Small intestine (tissue), 7 donors: ENCODE results near the gene EGR4. TPM values are rescaled to one million over a fixed set of nuclear protein-coding genes. Genes with fewer than 3 reads are reported as not detected.

Source experiments
- DNase-seq, 2 donors: peaks; one replicate each; pipeline versions ENCODE4 v3.0.0 to v3.0.0-alpha.2; 2013
- FAIRE-seq: peaks from 2 replicates; lab custom pipeline; 2012; peaks lifted over from hg19 to GRCh38; lab: Jason Lieb, UNC
- H3K27ac ChIP-seq, 3 donors: one replicate each; pipeline ENCODE4 v1.5.1; 2013; ENCODE audit warnings: low read length in 2 of 3, mild to moderate bottlenecking in 2 of 3, control low read depth in 1 of 3, inconsistent platforms in 1 of 3, low read depth in 1 of 3, moderate library complexity in 1 of 3
- H3K27me3 ChIP-seq, 3 donors: one replicate each; pipeline ENCODE4 v1.6.1; 2013; ENCODE audit warnings: low read length in 3 of 3, inconsistent platforms in 1 of 3; ENCODE audit not compliant: control insufficient read depth in 3 of 3, insufficient read depth in 3 of 3
- H3K36me3 ChIP-seq, 3 donors: one replicate each; pipeline ENCODE4 v1.6.1; 2013; ENCODE audit warnings: low read length in 3 of 3, inconsistent platforms in 1 of 3, low read depth in 1 of 3, mild to moderate bottlenecking in 1 of 3, moderate library complexity in 1 of 3; ENCODE audit not compliant: control insufficient read depth in 3 of 3, insufficient read depth in 2 of 3
- H3K4me1 ChIP-seq, 3 donors: one replicate each; pipeline ENCODE4 v1.6.1; 2013; ENCODE audit warnings: low read length in 2 of 3, inconsistent platforms in 1 of 3, low read depth in 1 of 3, mild to moderate bottlenecking in 1 of 3, moderate library complexity in 1 of 3; ENCODE audit not compliant: control insufficient read depth in 3 of 3, insufficient read depth in 2 of 3
- H3K4me3 ChIP-seq, 3 donors: one replicate each; pipeline ENCODE4 v1.5.1; 2013; ENCODE audit warnings: low read length in 3 of 3, control low read depth in 1 of 3, inconsistent platforms in 1 of 3, low read depth in 1 of 3, mild to moderate bottlenecking in 1 of 3, moderate library complexity in 1 of 3
- H3K9me3 ChIP-seq, 2 donors: one replicate each; pipeline ENCODE4 v1.6.1; 2013; ENCODE audit warnings: low read depth in 1 of 2, low read length in 1 of 2; ENCODE audit not compliant: control insufficient read depth in 2 of 2, insufficient read depth in 1 of 2
- WGBS, 3 donors: extraction: QIAGEN DNeasy Blood & Tissue Kit; methylation state at CpG; one replicate each; pipeline ENCODE4 v1.1.7; 2013; 5-methylcytosine and 5-hydroxymethylcytosine counted together
- polyA plus RNA-seq, 4 donors: library from polyadenylated mRNA; stranded (reverse) in 3 of 4; unstranded in 1 of 4; fragments of 200-250 nt in 3 of 4; fragments of 120-200 nt in 1 of 4; gene quantifications; one replicate each; pipeline versions ENCODE4 v1.2.1 to v1.2.3, GENCODE V29; 2013
- donor health status: healthy with polysubstance abuse.
- donor health status: control.
- donor health status: control.
- donor health status: Bipolar disorder and iron deficiency.
- donor health status: healthy.

EGR4 gene
- polyA plus RNA-seq, 4 donors = 0.01 to 0.04 TPM; not detected in 2

DNA sequence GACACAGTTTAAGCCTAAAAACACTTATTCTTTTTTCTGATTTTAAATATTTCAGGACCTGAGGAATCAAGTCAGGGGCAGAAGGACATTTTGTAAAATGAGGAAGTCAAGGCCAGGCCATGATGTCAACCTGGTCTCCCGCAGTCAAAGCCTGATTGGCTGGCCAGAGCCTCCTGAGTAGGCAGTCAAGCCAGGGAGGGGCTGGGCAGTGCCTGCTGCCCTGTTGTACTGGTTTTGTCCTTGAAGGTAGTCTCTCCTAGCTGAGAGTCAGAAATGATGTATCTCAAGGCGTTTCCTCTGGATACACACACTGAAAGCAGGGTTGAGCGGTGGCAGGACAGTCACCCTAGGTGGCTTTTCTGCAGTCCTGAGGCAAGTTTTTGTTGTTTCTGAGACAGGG is 39.4 kb downstream of the EGR4 start:
- Histone ChIP-seq H3K36me3 (peaks cover 11 to 66% (median 18%) of the 10 kb centered on the region in 3 donors), H3K27ac (no peak overlapping the region)

DNA sequence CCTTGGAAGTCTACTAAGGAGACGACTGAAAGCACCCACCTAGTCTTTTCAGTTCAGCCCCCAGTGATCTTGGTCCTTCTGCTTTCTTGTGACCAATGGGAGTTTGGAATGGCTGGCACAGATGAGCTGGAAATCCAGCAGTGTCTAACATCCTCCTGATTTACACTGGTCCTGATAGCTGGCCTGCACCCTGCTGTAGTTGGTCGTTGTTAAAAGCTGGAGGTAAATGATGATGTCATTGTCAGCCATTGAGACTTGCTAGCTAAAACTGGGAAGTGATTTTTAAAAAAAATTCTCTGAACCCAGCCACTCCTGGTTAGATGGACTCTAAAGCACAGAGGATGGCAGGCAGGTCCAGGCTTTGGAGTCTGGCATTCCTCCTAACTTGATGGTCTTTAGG is 39.9 kb downstream of the EGR4 start:
- Histone ChIP-seq H3K9me3 (no peaks in the 10 kb centered on the region), H3K4me3 (no peak overlapping the region), H3K4me1 (no peaks in the 10 kb centered on the region), H3K27me3 (no peaks in the 10 kb centered on the region), H3K27ac (no peak overlapping the region), H3K36me3 (peaks cover 15 to 69% (median 21%) of the 10 kb centered on the region in 3 donors)
- DNase-seq (no peak), FAIRE-seq (no peak)
- WGBS, 3 donors = 50 to 68% (median 58%) methylated on average over 2 of the region's 2 CpGs

More for the DNA sequence above, 39.4 kb downstream of the EGR4 start:
- DNase-seq (no peak), FAIRE-seq (no peak)
- no peaks in the 10 kb centered on the region for H3K4me1 ChIP-seq
- 92 to 96% (median 95%) methylated on average over 3 of the region's 3 CpGs for WGBS, 3 donors
- H3K27me3 ChIP-seq = no peaks in the 10 kb centered on the region
- H3K4me3 ChIP-seq = no peak overlapping the region
- no peaks in the 10 kb centered on the region for H3K9me3 ChIP-seq

DNA sequence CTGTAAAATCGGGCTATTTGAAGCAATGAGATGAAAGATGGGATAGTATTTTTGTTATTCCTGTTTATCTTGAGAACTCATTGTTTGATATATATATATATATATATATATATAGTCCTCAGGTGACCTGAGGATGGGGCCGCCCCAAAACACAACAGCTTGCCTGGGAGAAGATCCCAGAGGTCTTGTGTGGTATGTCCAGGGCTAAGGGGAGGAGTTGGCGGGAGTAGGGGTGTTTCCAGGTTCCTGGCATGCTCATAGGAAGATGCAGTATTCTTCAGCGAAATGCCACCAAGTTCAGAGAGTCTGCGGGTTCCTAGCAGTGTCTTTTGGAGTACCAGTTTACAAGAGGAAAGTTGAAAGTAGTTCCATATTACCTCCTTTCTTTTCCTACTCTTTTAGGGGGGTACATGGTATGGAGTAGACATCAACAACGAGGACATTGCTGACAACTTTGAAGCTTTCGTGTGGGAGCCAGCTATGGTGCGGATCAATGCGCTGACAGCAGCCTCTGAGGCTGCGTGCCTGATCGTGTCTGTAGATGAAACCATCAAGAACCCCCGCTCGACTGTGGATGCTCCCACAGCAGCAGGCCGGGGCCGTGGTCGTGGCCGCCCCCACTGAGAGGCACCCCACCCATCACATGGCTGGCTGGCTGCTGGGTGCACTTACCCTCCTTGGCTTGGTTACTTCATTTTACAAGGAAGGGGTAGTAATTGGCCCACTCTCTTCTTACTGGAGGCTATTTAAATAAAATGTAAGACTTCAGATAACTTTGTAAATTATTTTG is 40.9 kb downstream of the EGR4 start:
- 90 to 92% (median 91%) methylated on average over 17 of the region's 17 CpGs for WGBS, 3 donors

DNA sequence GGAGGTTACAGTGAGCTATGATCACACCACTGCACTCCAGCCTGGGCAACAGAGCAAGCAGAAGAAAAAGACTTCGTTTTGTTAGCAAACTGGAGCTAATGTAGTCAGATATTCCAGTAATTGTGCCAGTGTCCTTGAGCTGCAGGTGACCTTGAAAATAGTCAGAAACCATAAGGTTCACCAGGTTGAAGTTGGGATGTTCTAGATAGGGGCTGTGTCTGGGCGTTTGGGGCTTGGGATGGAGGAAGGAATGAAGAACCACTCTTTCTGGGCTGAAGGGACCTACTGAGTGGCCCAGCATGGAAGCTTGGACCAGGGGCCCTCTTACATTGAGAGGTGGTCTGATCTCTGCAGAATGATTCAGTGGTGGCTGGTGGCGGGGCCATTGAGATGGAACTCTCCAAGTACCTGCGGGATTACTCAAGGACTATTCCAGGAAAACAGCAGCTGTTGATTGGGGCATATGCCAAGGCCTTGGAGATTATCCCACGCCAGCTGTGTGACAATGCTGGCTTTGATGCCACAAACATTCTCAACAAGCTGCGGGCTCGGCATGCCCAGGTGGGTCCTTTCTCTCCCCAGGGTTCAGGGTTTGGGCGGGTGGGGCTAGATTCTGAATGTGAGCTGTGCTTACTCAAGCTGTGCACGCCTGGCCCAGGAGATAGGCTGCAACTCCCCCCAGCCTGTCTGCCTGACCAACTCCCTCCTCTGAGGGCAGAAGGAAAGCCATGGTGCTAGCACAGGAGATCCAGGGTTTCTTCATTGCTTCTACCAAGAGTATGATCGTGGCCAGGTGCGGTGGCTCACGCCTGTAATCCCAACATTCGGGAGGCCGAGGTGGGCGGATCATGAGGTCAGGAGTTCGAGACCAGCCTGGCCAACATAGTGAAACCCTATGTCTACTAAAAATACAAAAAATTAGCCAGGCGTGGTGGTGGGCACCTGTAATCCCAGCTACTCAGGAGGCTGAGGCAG is 42.2 kb downstream of the EGR4 start:
- 78 to 91% (median 81%) methylated on average over 17 of the region's 17 CpGs for WGBS, 3 donors
- Histone ChIP-seq H3K4me1 (no peaks in the 10 kb centered on the region), H3K36me3 (peaks cover 31 to 81% (median 32%) of the 10 kb centered on the region in 3 donors), H3K4me3 (no peak overlapping the region), H3K9me3 (no peaks in the 10 kb centered on the region), H3K27ac (no peak overlapping the region), H3K27me3 (no peaks in the 10 kb centered on the region)
- FAIRE-seq = no peak
- DNase-seq = no peak

More for the DNA sequence above, 40.9 kb downstream of the EGR4 start:
- Histone ChIP-seq H3K4me3 (no peak overlapping the region), H3K27me3 (no peaks in the 10 kb centered on the region), H3K9me3 (no peaks in the 10 kb centered on the region), H3K36me3 (peaks cover 23 to 76% (median 27%) of the 10 kb centered on the region in 3 donors), H3K27ac (no peak overlapping the region), H3K4me1 (no peaks in the 10 kb centered on the region)
- FAIRE-seq = no peak
- DNase-seq = no peak

DNA sequence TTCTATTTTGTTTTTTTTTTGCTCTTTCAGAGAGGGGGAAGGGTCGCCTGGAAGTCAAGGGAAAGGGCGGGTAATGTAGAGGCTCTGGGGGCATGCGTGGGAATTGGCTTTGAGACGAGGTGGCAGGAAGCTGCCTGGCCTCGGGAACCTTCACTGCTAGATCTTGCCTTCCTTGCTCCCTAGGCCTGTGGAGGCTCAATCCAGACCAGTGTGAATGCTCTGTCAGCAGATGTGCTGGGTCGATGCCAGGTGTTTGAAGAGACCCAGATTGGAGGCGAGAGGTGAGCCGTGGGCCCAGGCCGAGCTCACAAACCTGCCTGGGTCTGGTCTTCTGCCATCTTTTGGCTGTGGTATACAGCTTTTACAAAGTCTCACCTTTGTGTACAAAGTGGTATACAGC is 43.7 kb downstream of the EGR4 start:
- Histone ChIP-seq H3K4me1 (no peaks in the 10 kb centered on the region), H3K27me3 (no peaks in the 10 kb centered on the region), H3K4me3 (no peak overlapping the region), H3K27ac (no peak overlapping the region), H3K9me3 (no peaks in the 10 kb centered on the region), H3K36me3 (peaks cover 35 to 67% (median 38%) of the 10 kb centered on the region in 3 donors)
- FAIRE-seq = no peak
- no peak for DNase-seq
- 88 to 92% (median 91%) methylated on average over 9 of the region's 9 CpGs for WGBS, 3 donors

DNA sequence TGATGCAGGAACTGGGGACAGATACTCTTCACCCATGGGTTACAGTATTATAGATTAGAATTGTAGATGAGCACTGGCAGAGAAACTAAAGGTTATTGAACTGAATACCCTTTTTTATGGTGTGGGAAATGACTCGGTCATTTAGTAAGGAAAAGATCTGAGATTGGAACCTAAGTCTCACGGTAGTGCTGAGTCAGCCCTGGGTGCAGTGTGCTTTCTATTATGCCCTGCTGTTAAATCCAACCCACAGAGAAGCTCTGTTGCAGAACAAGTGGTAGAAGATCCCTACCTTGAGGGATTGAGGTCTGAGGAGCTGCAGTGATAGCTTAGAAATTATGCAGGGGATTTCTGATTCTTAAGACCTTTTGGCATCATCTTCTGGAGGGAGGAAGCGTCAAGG is 46.5 kb downstream of the EGR4 start:
- DNase-seq (no peak), FAIRE-seq (no peak)
- no peaks in the 10 kb centered on the region for H3K4me1 ChIP-seq
- no peaks in the 10 kb centered on the region for H3K9me3 ChIP-seq
- no peaks in the 10 kb centered on the region for H3K27me3 ChIP-seq
- no peak overlapping the region for H3K4me3 ChIP-seq
- 54 to 79% (median 74%) methylated on average over 3 of the region's 3 CpGs for WGBS, 3 donors
- no peak overlapping the region for H3K27ac ChIP-seq
- peaks cover 34 to 57% (median 42%) of the 10 kb centered on the region in 3 donors for H3K36me3 ChIP-seq

DNA sequence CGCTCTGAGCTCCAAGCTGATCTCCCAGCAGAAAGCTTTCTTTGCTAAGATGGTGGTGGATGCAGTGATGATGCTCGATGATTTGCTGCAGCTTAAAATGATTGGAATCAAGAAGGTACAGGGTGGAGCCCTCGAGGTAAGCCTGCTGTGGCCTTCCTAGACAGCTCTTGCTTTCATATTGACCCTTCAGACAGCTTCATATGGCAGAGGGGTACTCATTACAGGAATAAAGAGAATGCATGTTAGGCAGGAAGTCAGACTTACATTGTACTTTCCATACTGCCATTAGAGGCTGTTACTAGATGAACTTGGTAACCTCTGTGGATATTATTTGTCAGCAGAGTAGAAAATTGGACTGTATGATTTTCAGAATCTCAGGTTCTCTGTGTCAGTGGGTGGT is 48.8 kb downstream of the EGR4 start:
- FAIRE-seq = no peak
- no peaks in the 10 kb centered on the region for H3K4me1 ChIP-seq
- no peak overlapping the region for H3K4me3 ChIP-seq
- whole genome bisulfite sequencing, 3 donors = 79 to 90% (median 85%) methylated on average over 3 of the region's 3 CpGs
- no peak overlapping the region for H3K27ac ChIP-seq
- H3K36me3 ChIP-seq = peaks cover 27 to 42% (median 41%) of the 10 kb centered on the region in 3 donors
- H3K9me3 ChIP-seq = no peaks in the 10 kb centered on the region
- no peaks in the 10 kb centered on the region for H3K27me3 ChIP-seq
- DNase-seq = no peak

DNA sequence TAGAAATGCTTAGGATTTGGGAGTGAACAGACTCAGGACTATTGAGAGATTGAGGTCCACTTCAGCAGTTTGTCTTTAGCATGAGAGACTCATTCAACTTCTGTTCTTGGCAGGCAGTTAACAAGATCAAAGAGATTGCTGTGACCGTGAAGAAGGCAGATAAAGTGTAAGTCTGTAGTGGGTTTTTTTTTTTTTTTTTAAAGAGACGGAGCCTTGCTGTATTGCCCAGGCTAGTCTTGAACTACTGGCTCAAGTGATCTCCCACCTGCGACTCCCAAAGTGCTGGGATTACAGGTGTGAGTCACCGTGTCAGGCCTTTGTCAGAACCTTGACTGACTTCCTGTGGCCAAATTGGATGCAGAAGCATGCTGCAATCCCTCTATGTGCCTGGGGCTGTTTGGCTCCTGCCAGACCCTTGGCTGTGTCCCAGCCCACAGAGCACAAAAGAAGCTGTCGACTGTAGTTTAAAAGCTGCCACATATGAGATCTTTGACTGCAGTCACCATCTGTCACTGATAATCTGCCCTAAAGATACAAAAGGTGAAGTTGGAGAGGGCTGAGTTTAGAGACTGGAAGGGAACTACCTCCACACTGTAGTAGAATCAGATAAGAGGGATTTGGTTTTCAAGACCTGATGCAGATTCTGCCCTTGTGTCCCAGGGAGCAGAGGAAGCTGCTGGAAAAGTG is 49.3 kb downstream of the EGR4 start:
- H3K4me1 ChIP-seq = no peaks in the 10 kb centered on the region

More for the DNA sequence above, 49.3 kb downstream of the EGR4 start:
- H3K27me3 ChIP-seq = no peaks in the 10 kb centered on the region
- H3K9me3 ChIP-seq = no peaks in the 10 kb centered on the region
- FAIRE-seq = no peak
- H3K4me3 ChIP-seq = no peak overlapping the region
- H3K36me3 ChIP-seq = peaks cover 30 to 44% (median 40%) of the 10 kb centered on the region in 3 donors
- H3K27ac ChIP-seq = no peak overlapping the region
- DNase-seq = no peak
- WGBS, 3 donors = 40 to 61% (median 44%) methylated on average over 5 of the region's 5 CpGs
